HepG2 (cell line): Measurements from ENCODE around the gene TBC1D14. TPM values are rescaled to one million over a fixed set of nuclear protein-coding genes. Genes with fewer than 3 reads are reported as not detected.

ENCODE experiments used
- ATAC-seq: fragments of 200-7000 bp; cut with Tn5 transposase; 3 replicates; pipeline ENCODE4 v1.9.1; 2020; ENCODE audit warnings: mild to moderate bottlenecking, moderate library complexity
- BruUV-seq: library from RNA; stranded (reverse); fragments of 400-500 nt; replicated peaks from 2 replicates; lab custom pipeline; 2021; lab: Mats Ljungman, UMichigan
- CTCF ChIA-PET: fragments of 300-600 bp; formaldehyde crosslinking; extraction: SDS; loops from one replicate; lab custom pipeline; 2021; ENCODE audit warnings: low total read pairs, inconsistent platforms, low intra/inter-chr PET ratio; lab: Yijun Ruan, JAX
- POLR2A ChIA-PET: fragments of 350-600 bp; sonication (Branson Sonifier 250); formaldehyde crosslinking; loops from one replicate; lab custom pipeline; 2020; ENCODE audit warnings: antibody characterized with exemption, inconsistent platforms; lab: Yijun Ruan, JAX
- DNase-seq: peaks from one replicate; pipeline ENCODE4 v3.0.0-alpha.2; 2015; ENCODE audit warnings: low spot score
- FAIRE-seq: peaks from 3 replicates; lab custom pipeline; 2011; peaks lifted over from hg19 to GRCh38; lab: Jason Lieb, UNC
- H2AFZ ChIP-seq: one replicate; pipeline ENCODE4 v1.6.1; 2011; ENCODE audit warnings: low read length, inconsistent platforms
- H3K27ac ChIP-seq: fragments of 300-600 bp; 3 replicates; pipeline ENCODE4 v1.8.0; 2011; ENCODE audit warnings: mixed run types, mild to moderate bottlenecking, mixed read lengths, low read length, inconsistent platforms; ENCODE audit not compliant: insufficient read depth; ENCODE audit errors: extremely low read length
- H3K27me3 ChIP-seq, 2 experiments: fragments of 200-600 bp in 1 of 2; 2 replicates in 1 of 2; 3 replicates in 1 of 2; pipeline versions ENCODE4 v1.6.0 to v1.8.0; 2011; ENCODE audit warnings: low read length in 2 of 2, mild to moderate bottlenecking in 2 of 2, moderate library complexity in 2 of 2, inconsistent platforms in 1 of 2; ENCODE audit not compliant: insufficient read depth in 2 of 2, control insufficient read depth in 1 of 2
- H3K36me3 ChIP-seq, 2 experiments: fragments of 200-600 bp in 1 of 2; replicated peaks in 1 of 2; 2 replicates in 1 of 2; 3 replicates in 1 of 2; pipeline versions ENCODE4 v1.5.1 to v1.8.0; 2011; ENCODE audit warnings: low read length in 2 of 2, inconsistent platforms in 1 of 2; ENCODE audit not compliant: insufficient read depth in 2 of 2, control insufficient read depth in 1 of 2
- H3K4me1 ChIP-seq: 2 replicates; pipeline ENCODE4 v1.5.1; 2012; ENCODE audit warnings: low read length, inconsistent platforms; ENCODE audit not compliant: insufficient read depth
- H3K4me2 ChIP-seq: 2 replicates; pipeline ENCODE4 v1.6.0; 2011; ENCODE audit warnings: low read depth, low read length, inconsistent platforms
- H3K4me3 ChIP-seq, 3 experiments: fragments of 200-600 bp in 1 of 3; sonication (generic), shearing (Covaris generic) in 1 of 3; replicated peaks in 1 of 3; 2 replicates each; pipeline ENCODE4 v1.5.1; 2011 to 2016; ENCODE audit warnings: low read length in 3 of 3, inconsistent platforms in 2 of 3, low read depth in 2 of 3, mild to moderate bottlenecking in 2 of 3, control low read depth in 1 of 3, mixed read lengths in 1 of 3; ENCODE audit not compliant: insufficient read depth in 1 of 3
- H3K79me2 ChIP-seq: one replicate; pipeline ENCODE4 v1.6.1; 2011; ENCODE audit warnings: low read length, inconsistent platforms; ENCODE audit not compliant: insufficient read depth
- H3K9ac ChIP-seq: 2 replicates; pipeline ENCODE4 v1.6.0; 2011; ENCODE audit warnings: mild to moderate bottlenecking, low read depth, low read length, inconsistent platforms; ENCODE audit not compliant: insufficient read depth
- H3K9me3 ChIP-seq: 2 replicates; pipeline ENCODE4 v1.5.1; 2012; ENCODE audit warnings: mild to moderate bottlenecking, low read length
- H4K20me1 ChIP-seq: 2 replicates; pipeline ENCODE4 v1.6.0; 2011; ENCODE audit warnings: inconsistent platforms, mild to moderate bottlenecking, low read length, moderate library complexity; ENCODE audit not compliant: insufficient read depth
- ATF7-NPFF ChIP-seq: sonication (generic); formaldehyde crosslinking; IDR thresholded peaks from 2 replicates; pipeline ENCODE4 v1.8.1; 2023; ENCODE audit warnings: mild to moderate bottlenecking, low read depth, missing genetic modification reagents, moderate library complexity
- NFIC ChIP-seq: IDR thresholded peaks from 2 replicates; pipeline ENCODE4 v1.6.1; 2012; ENCODE audit warnings: mild to moderate bottlenecking, low read length, inconsistent platforms
- PHF5A ChIP-seq: IDR thresholded peaks from one replicate; pipeline ENCODE4 v1.6.1; 2018; ENCODE audit warnings: low read depth, missing genetic modification reagents; ENCODE audit not compliant: unreplicated experiment
- RBM22 ChIP-seq: fragments of 200-400 bp; formaldehyde crosslinking; optimal IDR thresholded peaks from 2 replicates; pipeline ENCODE3; 2017; ENCODE audit warnings: mild to moderate bottlenecking, low read length, moderate library complexity
- STAG1 ChIP-seq: sonication (generic); formaldehyde crosslinking; IDR thresholded peaks from 2 replicates; pipeline ENCODE4 v1.4.0; 2020; ENCODE audit warnings: missing genetic modification reagents
- TP53 ChIP-seq: sonication (generic); formaldehyde crosslinking; conservative IDR thresholded peaks from 2 replicates; pipeline ENCODE4 v1.4.0; 2020; ENCODE audit warnings: missing genetic modification reagents
- WGBS: methylation state at CpG from one replicate; pipeline ENCODE4 v1.1.6; 2017; ENCODE audit warnings: low lambda C conversion rate; 5-methylcytosine and 5-hydroxymethylcytosine counted together
- in situ Hi-C: cut with HindIII; loops from 2 replicates; pipeline ENCODE4 v1.10.0; 2017; ENCODE audit warnings: low pct_unique_long_range_greater_than_20kb; ENCODE audit not compliant: extremely low pct_ligation_motif_present
- intact Hi-C: fragments of 100-400 bp; cut with micrococcal nuclease; formaldehyde crosslinking; loops from one replicate; pipeline ENCODE4 v1.10.0; 2022; ENCODE audit not compliant: unreplicated experiment
- polyA plus RNA-seq, 8 experiments: library from polyadenylated mRNA; depleted of rRNA in 3 of 8; stranded (reverse) in 7 of 8; unstranded in 1 of 8; fragments of >200 nt; fragmentation: Illumina TruSeq in 4 of 8; extraction: Trizol in 4 of 8; gene quantifications; 2 replicates each; pipeline versions ENCODE4 v1.2.1 to v1.2.3, GENCODE V29; 2011 to 2016; ENCODE audit warnings: low read depth in 4 of 8, missing spikeins in 1 of 8, mixed read lengths in 1 of 8; ENCODE audit not compliant: insufficient read depth in 1 of 8
- total RNA-seq, 5 experiments: library from RNA; depleted of rRNA; stranded (reverse); fragments of >200 nt; fragmentation: Illumina TruSeq; extraction: Trizol; gene quantifications; 2 replicates each; pipeline ENCODE4 v1.2.3, GENCODE V29; 2016; ENCODE audit warnings: low read depth in 1 of 5
- TF ChIP-seq, protein P1 (sequence below): sonication (generic); formaldehyde crosslinking; IDR thresholded peaks from 2 replicates; pipeline ENCODE4 v1.4.0; 2020; ENCODE audit warnings: missing genetic modification reagents, low read depth, mild to moderate bottlenecking, borderline replicate concordance

Gene TBC1D14
- total and polyA plus RNA-seq, 2 of the 13 experiments (the other 11 are each of a cell fraction or from before 2014, with no cell fraction given): 29.5 to 46.5 TPM

DNA sequence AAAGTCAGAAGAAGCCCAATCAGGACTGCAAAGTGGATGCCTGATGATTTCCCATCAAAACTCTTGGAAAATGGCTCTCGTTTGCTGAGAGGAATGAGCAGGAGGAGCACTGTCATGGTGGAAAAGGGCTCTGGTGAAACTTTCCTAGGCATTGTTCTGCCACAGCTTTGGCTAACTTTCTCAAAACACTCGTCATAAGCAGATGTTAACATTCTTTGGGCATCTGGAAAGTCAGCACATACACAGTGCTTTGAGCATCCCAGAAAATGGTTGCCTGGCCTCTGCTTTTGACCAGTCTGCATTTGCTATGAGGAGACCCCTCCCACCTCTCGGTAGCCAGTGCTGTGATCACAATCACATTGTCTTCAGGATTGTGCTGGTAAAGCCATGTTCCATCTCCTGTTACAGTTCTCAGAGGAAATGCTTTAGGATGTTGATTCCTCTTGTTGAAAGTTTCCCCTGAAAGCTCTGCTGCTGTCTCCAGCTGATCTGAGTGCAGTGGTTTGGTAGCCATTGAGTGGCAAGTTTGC lies 25.2 kb upstream of the TBC1D14 start:
- CTCF ChIA-PET: no interaction called here
- TF ChIP-seq PHF5A (CRISPR knock-in tag): no peak
- peak; percentile 92 for TF ChIP-seq RBM22
- TF ChIP-seq ATF7-NPFF (CRISPR knock-in tag): no peak
- no peak for FAIRE-seq
- Histone ChIP-seq H3K4me1 (no peaks in the 10 kb centered on the region), H3K9me3 (no peaks in the 10 kb centered on the region), H3K36me3 (peaks cover 12 to 35% of the 10 kb centered on the region in 2 experiments), H2AFZ (no peak overlapping the region), H3K9ac (no peak overlapping the region), H4K20me1 (no peaks in the 10 kb centered on the region), H3K79me2 (no peaks in the 10 kb centered on the region), H3K27me3 (no peaks in the 10 kb centered on the region), H3K4me3 (no peak overlapping the region), H3K27ac (no peak overlapping the region), H3K4me2 (no peak overlapping the region)
- in situ Hi-C loops: no loop called here
- DNase-seq: no peak
- 85% methylated on average over 3 of the region's 3 CpGs for WGBS
- intact Hi-C loops: no loop called here
- POLR2A ChIA-PET: no interaction called here
- ATAC-seq: no peak
- BruUV-seq: no TSS peak

DNA sequence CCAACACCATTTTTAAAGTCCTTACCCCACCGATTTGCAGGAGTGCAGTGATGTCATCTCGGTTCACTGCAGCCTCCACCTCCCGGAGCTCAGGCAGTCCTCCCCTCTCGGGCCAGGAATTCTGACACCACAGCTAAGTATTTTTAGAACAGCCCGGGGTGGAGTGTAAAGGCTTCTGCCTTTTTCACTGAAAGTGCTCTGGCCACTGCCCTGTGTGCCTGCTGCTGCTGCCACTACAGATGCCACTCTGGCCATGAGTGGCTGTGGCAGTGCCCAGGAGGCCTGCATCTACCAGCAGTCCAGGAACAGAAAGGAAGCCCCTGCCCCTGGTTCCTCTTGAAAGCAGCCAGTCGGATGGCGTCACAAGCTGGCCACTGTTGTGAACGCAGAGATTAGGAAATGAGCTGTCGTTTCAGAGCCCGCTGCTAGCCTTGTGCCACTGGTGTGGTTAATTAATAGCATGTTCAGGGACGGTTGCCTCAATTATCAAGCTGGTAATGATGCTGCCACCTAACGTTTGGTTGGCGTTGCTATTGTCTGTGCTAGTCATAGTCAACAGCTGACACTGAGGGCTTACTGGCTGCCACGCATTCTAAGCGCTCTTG lies 23.6 kb upstream of the TBC1D14 start:
- CTCF ChIA-PET: no interaction called here
- 78% methylated on average over 8 of the region's 15 CpGs for WGBS
- H3K36me3 ChIP-seq: peaks cover 8 to 25% of the 10 kb centered on the region in 2 experiments
- H3K4me1 ChIP-seq: peaks cover under 1% of the 10 kb centered on the region; the same call in 1 of the 2 replicates
- BruUV-seq: no TSS peak
- no peak overlapping the region for H2AFZ ChIP-seq
- no peak overlapping the region for H3K4me2 ChIP-seq
- no peak overlapping the region for H3K27ac ChIP-seq
- no peak overlapping the region for H3K9ac ChIP-seq
- no peak for ATAC-seq
- TF ChIP-seq, protein P1, sequence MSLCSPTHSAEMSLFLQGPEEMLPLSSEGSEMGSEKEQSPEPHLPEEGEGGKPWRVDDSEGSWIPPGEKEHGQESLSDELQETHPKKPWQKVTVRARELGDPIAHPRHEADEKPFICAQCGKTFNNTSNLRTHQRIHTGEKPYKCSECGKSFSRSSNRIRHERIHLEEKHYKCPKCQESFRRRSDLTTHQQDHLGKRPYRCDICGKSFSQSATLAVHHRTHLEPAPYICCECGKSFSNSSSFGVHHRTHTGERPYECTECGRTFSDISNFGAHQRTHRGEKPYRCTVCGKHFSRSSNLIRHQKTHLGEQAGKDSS (CRISPR knock-in tag): no peak
- TF ChIP-seq NFIC: no peak
- TF ChIP-seq TP53: no peak
- TF ChIP-seq STAG1 (CRISPR knock-in tag): peak; percentile 18; the same call in 1 of the 2 replicates
- TF ChIP-seq, all 625 proteins: peak for 1
- Histone ChIP-seq H3K27me3 (no peaks in the 10 kb centered on the region), H3K9me3 (peaks cover 11% of the 10 kb centered on the region), H3K79me2 (no peaks in the 10 kb centered on the region), H3K4me3 (no peak overlapping the region), H4K20me1 (no peaks in the 10 kb centered on the region)
- intact Hi-C loops: no loop called here
- FAIRE-seq (no peak), DNase-seq (no peak)
- POLR2A ChIA-PET: no interaction called here
- in situ Hi-C loops: no loop called here
